SK-N-SH (cell line): Measurements from ENCODE around the gene POP4. TPM values are rescaled to one million over a fixed set of nuclear protein-coding genes. Genes with fewer than 3 reads are reported as not detected.

ENCODE experiments used
- CTCF ChIA-PET: fragments of 300-600, 350-600 bp; formaldehyde crosslinking; extraction: SDS; loops from one replicate; lab custom pipeline; 2021; lab: Yijun Ruan, JAX
- POLR2A ChIA-PET: fragments of 350-600 bp; sonication (Branson Sonifier 250); formaldehyde crosslinking; extraction: SDS; loops from one replicate; lab custom pipeline; 2020; ENCODE audit warnings: antibody characterized with exemption, inconsistent platforms; lab: Yijun Ruan, JAX
- DNase-seq: peaks from one replicate; pipeline ENCODE4 v3.0.0; 2012
- H2AFZ ChIP-seq: fragments of 200-600 bp; sonication (generic); 2 replicates; pipeline ENCODE4 v1.8.1; 2016; ENCODE audit warnings: antibody characterized with exemption, mild to moderate bottlenecking, low read depth
- H3F3A ChIP-seq: fragments of 200-600 bp; sonication (generic); replicated peaks from 2 replicates; pipeline ENCODE3; 2016; ENCODE audit warnings: antibody characterized with exemption, mild to moderate bottlenecking; ENCODE audit not compliant: insufficient read depth
- H3K27ac ChIP-seq, 2 experiments: fragments of 200-500 bp in 1 of 2; fragments of 200-600 bp in 1 of 2; sonication (Bioruptor generic) in 1 of 2; sonication (generic), shearing (Covaris generic) in 1 of 2; 2 replicates each; pipeline versions ENCODE4 v1.5.1 to v1.6.1; 2014 to 2016; ENCODE audit warnings: low read depth in 2 of 2, inconsistent platforms in 1 of 2, low read length in 1 of 2, mild to moderate bottlenecking in 1 of 2, mixed read lengths in 1 of 2
- H3K27me3 ChIP-seq: fragments of 200-600 bp; sonication (generic), shearing (Covaris generic); 2 replicates; pipeline ENCODE4 v1.6.1; 2016; ENCODE audit warnings: mixed run types; ENCODE audit not compliant: insufficient read depth
- H3K36me3 ChIP-seq, 2 experiments: fragments of 200-500 bp in 1 of 2; fragments of 200-600 bp in 1 of 2; sonication (Bioruptor generic) in 1 of 2; sonication (generic) in 1 of 2; replicated peaks in 1 of 2; 2 replicates each; pipeline versions ENCODE3 to v1.5.1; 2014 to 2016; ENCODE audit warnings: low read length in 1 of 2, mild to moderate bottlenecking in 1 of 2; ENCODE audit not compliant: insufficient read depth in 2 of 2, control insufficient read depth in 1 of 2
- H3K4me1 ChIP-seq, 2 experiments: fragments of 200-500 bp in 1 of 2; fragments of 200-600 bp in 1 of 2; sonication (Bioruptor generic) in 1 of 2; sonication (generic), shearing (Covaris generic) in 1 of 2; 2 replicates each; pipeline versions ENCODE4 v1.5.1 to v1.6.1; 2014 to 2016; ENCODE audit warnings: low read depth in 1 of 2, low read length in 1 of 2, mixed run types in 1 of 2; ENCODE audit not compliant: insufficient read depth in 2 of 2, control insufficient read depth in 1 of 2
- H3K4me2 ChIP-seq: fragments of 200-600 bp; sonication (generic), shearing (Covaris generic); 2 replicates; pipeline ENCODE4 v1.6.1; 2017; ENCODE audit warnings: mixed run types
- H3K4me3 ChIP-seq, 2 experiments: fragments of 200-500 bp in 1 of 2; fragments of 200-600 bp in 1 of 2; sonication (Bioruptor generic) in 1 of 2; sonication (generic), shearing (Covaris generic) in 1 of 2; 2 replicates each; pipeline versions ENCODE4 v1.5.1 to v1.8.1; 2014 to 2016; ENCODE audit warnings: low read depth in 2 of 2, inconsistent platforms in 1 of 2, low read length in 1 of 2, mild to moderate bottlenecking in 1 of 2, mixed read lengths in 1 of 2, moderate library complexity in 1 of 2
- H3K79me2 ChIP-seq: fragments of 200-600 bp; sonication (generic); 2 replicates; pipeline ENCODE4 v1.8.1; 2017; ENCODE audit warnings: mild to moderate bottlenecking; ENCODE audit not compliant: insufficient read depth
- H3K9ac ChIP-seq: fragments of 200-600 bp; sonication (generic); 2 replicates; pipeline ENCODE4 v1.6.1; 2017; ENCODE audit warnings: mixed run types
- H3K9me2 ChIP-seq: fragments of 200-600 bp; sonication (generic); 2 replicates; pipeline ENCODE4 v1.6.1; 2017; ENCODE audit warnings: mixed run types
- H3K9me3 ChIP-seq: fragments of 200-600 bp; sonication (generic); 2 replicates; pipeline ENCODE4 v1.6.1; 2017; ENCODE audit warnings: mixed run types, mild to moderate bottlenecking, moderate library complexity
- H4K20me1 ChIP-seq: fragments of 200-600 bp; sonication (generic); 2 replicates; pipeline ENCODE4 v1.6.1; 2017; ENCODE audit warnings: mild to moderate bottlenecking, mixed run types; ENCODE audit not compliant: insufficient read depth
- CTCF ChIP-seq: fragments of 200-600 bp; sonication (generic); IDR thresholded peaks from 2 replicates; pipeline ENCODE4 v1.6.1; 2017; ENCODE audit warnings: antibody characterized with exemption, mild to moderate bottlenecking, moderate library complexity
- EP300 ChIP-seq, 2 experiments: IDR thresholded peaks; 2 replicates each; pipeline versions ENCODE4 v1.4.0 to v1.6.1; 2012; ENCODE audit warnings: borderline replicate concordance in 1 of 2, low read depth in 1 of 2, low read length in 1 of 2
- EZH2phosphoT487 ChIP-seq: fragments of 200-600 bp; sonication (generic); IDR thresholded peaks from 2 replicates; pipeline ENCODE4 v1.6.1; 2017; ENCODE audit warnings: low read depth, mixed run types, mild to moderate bottlenecking, antibody characterized with exemption, moderate library complexity, borderline replicate concordance
- FOXJ3 ChIP-seq: sonication (generic); formaldehyde crosslinking; IDR thresholded peaks from 2 replicates; pipeline ENCODE4 v1.5.1; 2020; ENCODE audit warnings: mild to moderate bottlenecking, missing genetic modification reagents
- GABPA ChIP-seq: IDR thresholded peaks from 2 replicates; pipeline ENCODE4 v1.4.0; 2012; ENCODE audit warnings: low read depth, mild to moderate bottlenecking
- GATA2 ChIP-seq: sonication (generic); formaldehyde crosslinking; IDR thresholded peaks from 2 replicates; pipeline ENCODE4 v1.5.0; 2020; ENCODE audit warnings: mild to moderate bottlenecking, missing genetic modification reagents
- IRF3 ChIP-seq: fragments of 150-350 bp; IDR thresholded peaks from 2 replicates; pipeline ENCODE4 v1.6.1; 2016; ENCODE audit warnings: mild to moderate bottlenecking, low read depth, low read length
- JUND ChIP-seq: IDR thresholded peaks from 2 replicates; pipeline ENCODE4 v1.4.0; 2012
- MAX ChIP-seq: IDR thresholded peaks from 2 replicates; pipeline ENCODE4 v1.4.0; 2012; ENCODE audit warnings: low read depth
- NFIC ChIP-seq: IDR thresholded peaks from 2 replicates; pipeline ENCODE4 v1.4.0; 2012; ENCODE audit warnings: borderline replicate concordance
- NRF1 ChIP-seq: IDR thresholded peaks from 2 replicates; pipeline ENCODE4 v1.6.1; 2012; ENCODE audit warnings: low read depth, mild to moderate bottlenecking, low read length
- REST ChIP-seq: IDR thresholded peaks from 2 replicates; pipeline ENCODE4 v1.6.1; 2012; ENCODE audit warnings: mild to moderate bottlenecking, low read depth, low read length, moderate library complexity
- RXRA ChIP-seq: IDR thresholded peaks from 2 replicates; pipeline ENCODE4 v1.4.0; 2012; ENCODE audit warnings: low read depth, mild to moderate bottlenecking, borderline replicate concordance
- SIN3A ChIP-seq: IDR thresholded peaks from 2 replicates; pipeline ENCODE4 v1.6.1; 2012; ENCODE audit warnings: low read depth, mild to moderate bottlenecking, low read length, moderate library complexity, borderline replicate concordance
- SMC3 ChIP-seq: IDR thresholded peaks from 2 replicates; pipeline ENCODE4 v1.6.1; 2012; ENCODE audit warnings: low read depth, low read length, improper control_type of control experiment
- TCF12 ChIP-seq: IDR thresholded peaks from 2 replicates; pipeline ENCODE4 v1.4.0; 2012
- TEAD4 ChIP-seq: IDR thresholded peaks from 2 replicates; pipeline ENCODE4 v1.4.0; 2012; ENCODE audit warnings: mild to moderate bottlenecking, borderline replicate concordance; ENCODE audit not compliant: insufficient read depth
- USF2 ChIP-seq: fragments of 150-350 bp; IDR thresholded peaks from 2 replicates; pipeline ENCODE4 v1.6.1; 2017; ENCODE audit warnings: antibody characterized with exemption, low read length, low read depth, borderline replicate concordance
- YY1 ChIP-seq: IDR thresholded peaks from 2 replicates; pipeline ENCODE4 v1.4.0; 2012; ENCODE audit warnings: low read depth, mild to moderate bottlenecking
- WGBS: methylation state at CpG from one replicate; pipeline ENCODE4 v1.1.6; 2017; ENCODE audit warnings: low lambda C conversion rate; 5-methylcytosine and 5-hydroxymethylcytosine counted together
- polyA plus RNA-seq, 3 experiments: library from polyadenylated mRNA; depleted of rRNA; stranded (reverse); fragments of >200 nt; gene quantifications; 2 replicates each; pipeline ENCODE4 v1.2.3, GENCODE V29; 2012

The POP4 gene
- polyA plus RNA-seq, 1 of the 3 experiments (the other 2 are of a cell fraction), result 75.4 TPM

GRCh38 chr19:29569038-29569911, 36.8 kb upstream of the POP4 start:
- CTCF ChIA-PET, result interaction anchor here (0.5 kb wide), 1 partner anchor 14 kb away, joined by 4 read pairs; no protein-coding TSS in a partner anchor
- no peaks in the 10 kb centered on the region for H3K4me1 ChIP-seq
- H3K36me3 ChIP-seq, result no peaks in the 10 kb centered on the region
- no peaks in the 10 kb centered on the region for H3K79me2 ChIP-seq
- H3K4me2 ChIP-seq, result no peak overlapping the region
- no peaks in the 10 kb centered on the region for H3K9me2 ChIP-seq
- peaks cover 45% of the 10 kb centered on the region; the same call in 1 of the 2 replicates for H3K27me3 ChIP-seq
- no peak overlapping the region for H3K27ac ChIP-seq
- H3F3A ChIP-seq, result no peaks in the 10 kb centered on the region
- no peaks in the 10 kb centered on the region for H4K20me1 ChIP-seq
- H3K9me3 ChIP-seq, result no peaks in the 10 kb centered on the region
- 6% methylated on average over 9 of the region's 9 CpGs for WGBS
- H3K9ac ChIP-seq, result no peak overlapping the region
- DNase-seq, result no peak
- TF ChIP-seq SMC3, result no peak
- no peak for TF ChIP-seq YY1
- TF ChIP-seq NRF1, result no peak
- no peak for TF ChIP-seq FOXJ3
- no peak for TF ChIP-seq NFIC
- TF ChIP-seq RXRA, result no peak
- TF ChIP-seq TCF12, result no peak
- no peak for TF ChIP-seq REST
- no peak for TF ChIP-seq MAX
- TF ChIP-seq, all 33 proteins: peak for 0
- Histone ChIP-seq H2AFZ (no peak overlapping the region), H3K4me3 (no peak overlapping the region)
- POLR2A ChIA-PET, result no interaction called here

- H3K36me3 ChIP-seq, result no peaks in the 10 kb centered on the region
- H3K9me2 ChIP-seq, result no peaks in the 10 kb centered on the region
- DNase-seq, result no peak
- H3K4me3 ChIP-seq, result no peak overlapping the region
- H2AFZ ChIP-seq, result no peak overlapping the region
- H3K79me2 ChIP-seq, result no peaks in the 10 kb centered on the region
- 0% methylated on average over 6 of the region's 6 CpGs for WGBS
- no peak overlapping the region for H3K9ac ChIP-seq
- ChIA-PET CTCF (no interaction called here), POLR2A (no interaction called here)
- H3K4me1 ChIP-seq, result no peaks in the 10 kb centered on the region
- H4K20me1 ChIP-seq, result no peaks in the 10 kb centered on the region
- H3K4me2 ChIP-seq, result no peak overlapping the region
- peaks cover 48% of the 10 kb centered on the region; the same call in 1 of the 2 replicates for H3K27me3 ChIP-seq
- H3K27ac ChIP-seq, result no peak overlapping the region
- no peaks in the 10 kb centered on the region for H3F3A ChIP-seq
- no peaks in the 10 kb centered on the region for H3K9me3 ChIP-seq
- TF ChIP-seq EP300 (IDR thresholded peaks at IDR 0.05; ENCODE audit: borderline replicate concordance in 1 of 2, low read depth in 1 of 2, low read length in 1 of 2) (no peak), JUND (no peak), RXRA (no peak), YY1 (no peak), TEAD4 (no peak), CTCF (no peak), USF2 (no peak), IRF3 (no peak), EZH2phosphoT487 (no peak), SIN3A (no peak), GABPA (no peak), GATA2 (CRISPR knock-in tag) (no peak)
These were observed 34.9 kb upstream of the POP4 start for GRCh38 chr19:29571181-29571580.
